ENCODE data around the gene PDIA3.
"Not testable (repeated sequence)": the region's sequence is repeated elsewhere in the genome, so short reads cannot be mapped to it uniquely, and the experiment has no call there.

The PDIA3 gene

DNA sequence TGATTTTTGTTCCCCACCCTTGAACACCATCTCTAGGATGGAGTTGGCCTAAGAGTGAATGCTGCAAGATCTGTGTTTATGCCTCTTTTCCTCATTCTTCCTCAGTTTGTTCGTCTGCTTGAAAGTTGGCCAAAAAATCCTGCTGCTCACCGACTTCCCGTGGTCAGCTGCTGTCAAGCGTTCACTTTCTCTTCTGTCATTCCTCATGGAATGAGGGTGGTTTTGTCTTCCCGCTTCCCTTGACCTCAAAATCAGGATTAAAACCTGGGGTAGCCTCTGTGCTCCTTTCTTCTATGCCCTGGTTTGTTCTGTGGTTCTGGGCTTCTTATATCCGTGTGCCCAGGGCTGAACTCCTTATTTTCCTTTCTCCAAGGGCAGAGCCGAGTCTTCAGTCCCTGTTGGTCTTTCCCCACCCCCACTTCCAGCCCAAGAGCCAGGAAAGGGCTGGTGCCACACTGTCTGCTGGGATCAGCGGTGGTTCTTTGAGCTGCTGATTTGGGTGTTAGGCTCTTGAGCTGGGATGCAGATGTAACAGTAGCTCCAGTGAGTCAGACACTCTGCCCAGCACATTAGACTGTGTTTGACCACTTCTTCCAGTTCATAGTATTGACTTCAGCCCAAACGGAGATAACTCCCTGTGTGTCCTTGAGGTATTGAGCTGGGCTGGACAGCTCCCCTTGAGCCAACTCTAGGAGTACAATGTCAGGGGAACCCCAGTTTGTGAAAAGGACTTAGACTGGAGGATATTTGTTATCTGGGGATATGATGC lies 48.2 kb downstream of the PDIA3 start:
- Mint-ChIP-seq H3K4me1 (ENCODE audit: low read depth) (peaks cover 48% of the 10 kb centered on the region), H3K36me3 (ENCODE audit: low read depth) (peaks cover 56% of the 10 kb centered on the region), H3K9me3 (no peaks in the 10 kb centered on the region), H3K27me3 (no peaks in the 10 kb centered on the region), H3K27ac (peak overlapping the region; percentile 94), H3K4me3 (peak overlapping the region; percentile 89)

DNA sequence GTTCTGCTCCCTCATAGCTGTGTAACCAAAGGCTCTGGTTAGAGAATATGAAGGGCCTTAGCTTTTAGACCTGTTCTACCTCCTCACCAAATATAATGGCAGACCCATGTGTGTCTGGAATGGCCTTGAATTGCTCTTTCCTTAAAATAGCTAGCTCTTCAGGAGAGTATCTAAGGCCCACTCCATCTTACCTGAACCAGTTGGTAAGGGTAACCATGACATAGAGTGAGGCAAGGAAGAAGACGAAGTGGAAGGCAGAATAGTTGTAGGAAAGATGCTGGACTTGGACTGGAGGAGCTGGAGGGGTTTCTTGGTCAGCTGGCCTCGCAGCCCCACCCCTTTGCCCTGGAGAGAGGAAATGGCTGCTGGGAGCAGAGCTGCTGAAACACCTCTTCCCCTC lies 49.0 kb downstream of the PDIA3 start:
- Mint-ChIP-seq H3K4me1 (ENCODE audit: low read depth) (peaks cover 53% of the 10 kb centered on the region), H3K27me3 (no peaks in the 10 kb centered on the region), H3K36me3 (ENCODE audit: low read depth) (peaks cover 63% of the 10 kb centered on the region), H3K27ac (peak overlapping the region; percentile 23), H3K4me3 (no peak overlapping the region), H3K9me3 (no peaks in the 10 kb centered on the region)

DNA sequence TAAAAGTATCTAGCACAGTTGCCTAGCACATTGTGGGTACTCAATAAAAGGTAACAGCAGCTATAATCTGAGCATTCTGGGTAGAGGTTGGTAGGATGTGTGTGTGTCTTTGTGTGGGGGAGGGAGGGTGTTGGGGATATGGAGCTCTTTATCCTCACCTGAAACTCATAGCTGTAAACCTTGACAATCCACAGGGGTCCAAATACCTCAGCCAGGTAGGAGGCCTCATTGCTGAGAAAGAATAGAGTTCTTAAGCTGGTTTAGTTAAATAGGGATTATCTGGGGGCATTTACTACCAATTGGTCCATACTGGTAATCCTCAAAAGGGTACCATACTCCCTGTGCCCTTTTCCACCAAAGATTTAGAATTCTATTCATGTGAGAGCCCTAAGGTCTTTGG lies 49.8 kb downstream of the PDIA3 start:
- no peaks in the 10 kb centered on the region for H3K9me3 Mint-ChIP-seq
- H3K27ac Mint-ChIP-seq, result no peak overlapping the region
- no peaks in the 10 kb centered on the region for H3K27me3 Mint-ChIP-seq
- H3K4me1 Mint-ChIP-seq (ENCODE audit: low read depth), result peaks cover 58% of the 10 kb centered on the region
- no peak overlapping the region for H3K4me3 Mint-ChIP-seq
- H3K36me3 Mint-ChIP-seq (ENCODE audit: low read depth), result peaks cover 70% of the 10 kb centered on the region

GRCh38 chr15:43796566-43796965 lies 50.3 kb downstream of the PDIA3 start:
- Mint-ChIP-seq H3K27ac (no peak overlapping the region), H3K4me1 (ENCODE audit: low read depth) (peaks cover 61% of the 10 kb centered on the region), H3K4me3 (no peak overlapping the region)

GRCh38 chr15:43799209-43799944 lies 53.1 kb downstream of the PDIA3 start:
- Mint-ChIP-seq H3K4me1 (ENCODE audit: low read depth) (peaks cover 49% of the 10 kb centered on the region), H3K27me3 (no peaks in the 10 kb centered on the region), H3K27ac (peak overlapping the region; percentile 98), H3K9me3 (no peaks in the 10 kb centered on the region), H3K4me3 (peak overlapping the region; percentile 97), H3K36me3 (ENCODE audit: low read depth) (peaks cover 76% of the 10 kb centered on the region)

More at GRCh38 chr15:43796566-43796965, 50.3 kb downstream of the PDIA3 start:
- Mint-ChIP-seq H3K9me3 (no peaks in the 10 kb centered on the region), H3K27me3 (no peaks in the 10 kb centered on the region), H3K36me3 (ENCODE audit: low read depth) (peaks cover 76% of the 10 kb centered on the region)

- Mint-ChIP-seq H3K4me3 (peak within 1 kb of the TSS; percentile 97), H3K9me3 (no peaks in the 10 kb centered on the region), H3K4me1 (ENCODE audit: low read depth) (peaks cover 46% of the 10 kb centered on the region), H3K36me3 (ENCODE audit: low read depth) (peaks cover 76% of the 10 kb centered on the region), H3K27me3 (no peaks in the 10 kb centered on the region), H3K27ac (peak within 1 kb of the TSS; percentile 98)
Observed at GRCh38 chr15:43799945-43800285, 53.7 kb downstream of the PDIA3 start, which contains the start of gene SERINC4. TSS of gene SERINC4 (minus strand) at chr15:43800220. CDS start at chr15:43799986, 234 bp downstream.

- Mint-ChIP-seq H3K27me3 (no peaks in the 10 kb centered on the region), H3K27ac (peak within 1 kb of the TSS; percentile 98), H3K9me3 (no peaks in the 10 kb centered on the region), H3K4me3 (peak within 1 kb of the TSS; percentile 97), H3K36me3 (ENCODE audit: low read depth) (peaks cover 76% of the 10 kb centered on the region), H3K4me1 (ENCODE audit: low read depth) (peaks cover 40% of the 10 kb centered on the region)
Observed at GRCh38 chr15:43800286-43801141, 54.3 kb downstream of the PDIA3 start, which contains the start of gene HYPK. TSS of gene HYPK (plus strand) at chr15:43800599. CDS start at chr15:43800623, 24 bp downstream.

- Mint-ChIP-seq H3K4me1 (ENCODE audit: low read depth) (peaks cover 36% of the 10 kb centered on the region), H3K27ac (peak overlapping the region; percentile 26)
- H3K27me3 Mint-ChIP-seq, result not testable (repeated sequence)
Observed at GRCh38 chr15:43802676-43803075, 56.4 kb downstream of the PDIA3 start.

GRCh38 chr15:43808435-43808950 lies 62.3 kb downstream of the PDIA3 start:
- H3K27me3 Mint-ChIP-seq, result no peaks in the 10 kb centered on the region
- no peak overlapping the region for H3K4me3 Mint-ChIP-seq
- no peaks in the 10 kb centered on the region for H3K9me3 Mint-ChIP-seq
- peaks cover 74% of the 10 kb centered on the region for H3K36me3 Mint-ChIP-seq (ENCODE audit: low read depth)
- peaks cover 15% of the 10 kb centered on the region for H3K4me1 Mint-ChIP-seq (ENCODE audit: low read depth)
- no peak overlapping the region for H3K27ac Mint-ChIP-seq

More at GRCh38 chr15:43802676-43803075, 56.4 kb downstream of the PDIA3 start:
- not testable (repeated sequence) for H3K9me3 Mint-ChIP-seq, H3K4me3 Mint-ChIP-seq
- peaks cover 81% of the 10 kb centered on the region for H3K36me3 Mint-ChIP-seq (ENCODE audit: low read depth)

- peaks cover 15% of the 10 kb centered on the region for H3K4me1 Mint-ChIP-seq (ENCODE audit: low read depth)
- peak overlapping the region; percentile 76 for H3K27ac Mint-ChIP-seq
- no peaks in the 10 kb centered on the region for H3K9me3 Mint-ChIP-seq
- no peak overlapping the region for H3K4me3 Mint-ChIP-seq
- no peaks in the 10 kb centered on the region for H3K27me3 Mint-ChIP-seq
- peaks cover 78% of the 10 kb centered on the region for H3K36me3 Mint-ChIP-seq (ENCODE audit: low read depth)
Observed at GRCh38 chr15:43808960-43809678, 62.9 kb downstream of the PDIA3 start.

- H3K4me1 Mint-ChIP-seq (ENCODE audit: low read depth), result peaks cover 14% of the 10 kb centered on the region
- not testable (repeated sequence) for H3K9me3 Mint-ChIP-seq, H3K27me3 Mint-ChIP-seq, H3K4me3 Mint-ChIP-seq
- peaks cover 71% of the 10 kb centered on the region for H3K36me3 Mint-ChIP-seq (ENCODE audit: low read depth)
- H3K27ac Mint-ChIP-seq, result peak overlapping the region; percentile 33
Observed at GRCh38 chr15:43815064-43815463, 68.8 kb downstream of the PDIA3 start.

DNA sequence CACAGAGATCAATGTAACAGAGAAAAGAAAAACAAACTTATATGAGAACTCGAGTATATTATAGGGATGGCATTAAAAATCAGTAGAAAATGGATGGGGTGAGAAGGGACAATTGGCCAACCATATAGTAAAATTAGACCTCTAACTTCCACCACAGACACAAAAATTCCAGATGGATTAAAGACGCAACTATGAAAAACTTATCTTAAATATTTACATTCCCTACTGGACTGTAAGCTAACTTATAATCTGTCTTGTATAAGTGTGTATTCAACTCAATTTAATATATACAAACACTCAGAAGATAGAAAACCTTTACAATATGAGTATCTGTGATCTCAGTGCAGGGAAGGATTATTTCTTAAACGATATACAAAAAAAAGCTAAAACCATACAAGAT lies 75.3 kb downstream of the PDIA3 start:
- H3K27ac Mint-ChIP-seq, result peak overlapping the region; percentile 29
- H3K36me3 Mint-ChIP-seq (ENCODE audit: low read depth), result peaks cover 46% of the 10 kb centered on the region
- H3K9me3 Mint-ChIP-seq, result peaks cover 4% of the 10 kb centered on the region
- H3K4me1 Mint-ChIP-seq (ENCODE audit: low read depth), result peaks cover 58% of the 10 kb centered on the region
- peak overlapping the region; percentile 54 for H3K4me3 Mint-ChIP-seq
- no peaks in the 10 kb centered on the region for H3K27me3 Mint-ChIP-seq

Measured in stimulated activated naive CD8-positive, alpha-beta T cell treated with anti-CD3 and anti-CD28 coated beads, Interleukin-15, Interleukin-2, amounts not matched to agents 100 ng/mL and 50 ng/mL, for 24 hours (primary cell).